Ishikawa (cell line): ENCODE data around the gene HMGN2.
A peak's percentile ranks its signal among the peaks of the same experiment; 100 is the strongest.

ENCODE experiments used
- CEBPB ChIP-seq: IDR thresholded peaks from 2 replicates; pipeline ENCODE4 v1.6.1; 2012
- CREB1 ChIP-seq: IDR thresholded peaks from 2 replicates; pipeline ENCODE4 v1.6.1; 2012; ENCODE audit warnings: low read depth
- EGR1 ChIP-seq: IDR thresholded peaks from 2 replicates; pipeline ENCODE4 v1.6.1; 2012
- EP300 ChIP-seq: IDR thresholded peaks from 2 replicates; pipeline ENCODE4 v1.6.1; 2012; ENCODE audit warnings: borderline replicate concordance
- FOXM1 ChIP-seq: IDR thresholded peaks from 2 replicates; pipeline ENCODE4 v1.6.1; 2012; ENCODE audit warnings: low read depth, borderline replicate concordance
- NFIC ChIP-seq: IDR thresholded peaks from 2 replicates; pipeline ENCODE4 v1.6.1; 2012
- RAD21 ChIP-seq: IDR thresholded peaks from 2 replicates; pipeline ENCODE4 v1.6.1; 2012; ENCODE audit warnings: low read depth
- REST ChIP-seq: IDR thresholded peaks from 2 replicates; pipeline ENCODE4 v1.6.1; 2012; ENCODE audit warnings: low read depth, mild to moderate bottlenecking
- TAF1 ChIP-seq: IDR thresholded peaks from 2 replicates; pipeline ENCODE4 v1.6.1; 2012; ENCODE audit warnings: low read depth, mild to moderate bottlenecking
- TCF12 ChIP-seq: IDR thresholded peaks from 2 replicates; pipeline ENCODE4 v1.6.1; 2012; ENCODE audit warnings: low read depth
- TEAD4 ChIP-seq: IDR thresholded peaks from 2 replicates; pipeline ENCODE4 v1.6.1; 2012
- YY1 ChIP-seq: IDR thresholded peaks from 2 replicates; pipeline ENCODE4 v1.6.1; 2012; ENCODE audit warnings: low read depth
- ZBTB7A ChIP-seq: IDR thresholded peaks from 2 replicates; pipeline ENCODE4 v1.6.1; 2012; ENCODE audit warnings: low read depth
- TF ChIP-seq, protein P1 (sequence below): IDR thresholded peaks from 2 replicates; pipeline ENCODE4 v1.6.1; 2012
- TF ChIP-seq, protein P2 (sequence below): IDR thresholded peaks from 2 replicates; pipeline ENCODE4 v1.6.1; 2012

Gene HMGN2

GRCh38 chr1:26472901-26473845 lies 933 bp downstream of the HMGN2 start:
- TF ChIP-seq RAD21 (no peak), REST (no peak), CREB1 (peak; percentile 27; the same call in 1 of the 2 replicates), TCF12 (peak; percentile 24; the same call in 1 of the 2 replicates), EP300 (0 out of 2 replicates have a peak, but pooled peaks have one; percentile 8), TEAD4 (no peak), FOXM1 (0 out of 2 replicates have a peak, but pooled peaks have one; percentile 39), CEBPB (peak; percentile 40; the same call in 1 of the 2 replicates), TAF1 (no peak; the same call in 1 of the 2 replicates), ZBTB7A (no peak), YY1 (no peak), NFIC (no peak), EGR1 (peak; percentile 95)
- TF ChIP-seq, protein P1, sequence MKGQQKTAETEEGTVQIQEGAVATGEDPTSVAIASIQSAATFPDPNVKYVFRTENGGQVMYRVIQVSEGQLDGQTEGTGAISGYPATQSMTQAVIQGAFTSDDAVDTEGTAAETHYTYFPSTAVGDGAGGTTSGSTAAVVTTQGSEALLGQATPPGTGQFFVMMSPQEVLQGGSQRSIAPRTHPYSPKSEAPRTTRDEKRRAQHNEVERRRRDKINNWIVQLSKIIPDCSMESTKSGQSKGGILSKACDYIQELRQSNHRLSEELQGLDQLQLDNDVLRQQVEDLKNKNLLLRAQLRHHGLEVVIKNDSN: peak; percentile 44
- TF ChIP-seq, protein P2, sequence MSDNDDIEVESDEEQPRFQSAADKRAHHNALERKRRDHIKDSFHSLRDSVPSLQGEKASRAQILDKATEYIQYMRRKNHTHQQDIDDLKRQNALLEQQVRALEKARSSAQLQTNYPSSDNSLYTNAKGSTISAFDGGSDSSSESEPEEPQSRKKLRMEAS: peak; percentile 71

GRCh38 chr1:26474818-26475217 lies 2.6 kb downstream of the HMGN2 start:
- TF ChIP-seq, protein P2: no peak
- no peak for TF ChIP-seq NFIC
- TF ChIP-seq RAD21: no peak
- TF ChIP-seq, protein P1: no peak
- TF ChIP-seq CEBPB: no peak
- no peak for TF ChIP-seq REST

DNA sequence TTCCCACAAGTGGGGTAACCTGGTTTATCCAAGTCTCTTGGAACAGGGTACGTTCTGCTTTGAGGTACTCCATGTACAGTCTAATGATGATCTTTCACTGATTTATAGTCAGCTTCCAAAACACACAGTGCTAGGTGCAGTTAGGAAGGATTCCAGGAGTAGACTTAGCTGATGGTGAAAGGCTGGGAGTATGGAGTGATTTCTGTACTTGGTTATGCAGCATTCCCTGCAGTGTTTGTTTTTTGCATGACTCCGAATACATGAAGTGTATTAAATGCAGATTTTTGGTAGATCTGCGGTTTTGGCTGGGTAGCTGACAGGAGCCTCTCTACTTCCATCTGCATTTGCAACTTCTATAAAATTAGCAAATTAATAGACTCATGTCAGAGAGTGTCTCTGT lies 3.7 kb downstream of the HMGN2 start:
- TF ChIP-seq TCF12: no peak
- TF ChIP-seq TAF1: no peak
- TF ChIP-seq ZBTB7A: no peak
- TF ChIP-seq NFIC: no peak
- TF ChIP-seq EGR1: no peak
- no peak for TF ChIP-seq CEBPB
- no peak for TF ChIP-seq TEAD4
- TF ChIP-seq CREB1: no peak
- no peak for TF ChIP-seq YY1
- TF ChIP-seq REST: no peak
- no peak for TF ChIP-seq EP300
- TF ChIP-seq RAD21: no peak
- TF ChIP-seq, protein P1: no peak
- TF ChIP-seq, protein P2: no peak
- no peak for TF ChIP-seq FOXM1
